NB4 (cell line): Measurements from ENCODE around the gene BZW2.

Experiments used
- MAX ChIP-seq: IDR thresholded peaks from 2 replicates; pipeline ENCODE4 v1.6.1; 2011; ENCODE audit warnings: low read depth, low read length
- MYC ChIP-seq: IDR thresholded peaks from 2 replicates; pipeline ENCODE4 v1.6.1; 2011; ENCODE audit warnings: low read depth, low read length
- POLR2A ChIP-seq: IDR thresholded peaks from 2 replicates; pipeline ENCODE4 v1.6.1; 2011; ENCODE audit warnings: mild to moderate bottlenecking; ENCODE audit not compliant: insufficient read length; ENCODE audit errors: extremely low read depth
- TF ChIP-seq, protein P1 (sequence below): IDR thresholded peaks from one replicate; pipeline ENCODE4 v1.5.1; 2012; ENCODE audit warnings: low read depth, low read length

DNA sequence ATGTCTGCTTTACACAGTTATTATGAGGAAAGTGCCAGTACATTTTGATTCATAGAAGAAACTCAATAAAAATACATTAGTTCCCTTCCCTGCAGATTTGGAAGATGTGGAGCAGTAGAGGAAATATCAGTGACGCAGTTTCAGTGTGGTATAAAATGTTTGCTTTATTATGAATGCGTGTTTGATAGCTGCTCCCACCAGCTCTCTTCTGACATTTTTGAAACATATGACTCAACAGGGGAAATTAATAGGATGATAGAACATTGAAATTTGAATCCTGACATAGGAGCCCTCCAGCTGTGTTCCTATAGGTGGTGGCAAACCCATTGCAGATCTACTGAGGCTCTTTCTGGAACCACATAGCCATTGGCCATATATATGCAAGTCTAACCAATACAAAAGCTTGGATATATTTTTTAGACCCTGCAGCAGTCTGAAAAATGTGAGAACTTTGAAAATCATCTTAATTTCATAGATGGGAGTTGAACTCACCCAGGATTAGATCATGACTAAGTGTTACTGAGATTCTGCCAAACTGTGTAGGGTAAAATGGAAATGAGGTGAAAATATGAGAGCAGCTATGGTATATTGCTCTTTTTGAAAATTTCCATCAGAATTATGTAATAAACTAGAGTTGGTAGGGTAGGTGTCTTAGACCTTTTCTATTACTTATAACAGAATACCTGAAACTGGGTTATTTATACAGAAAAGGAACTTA lies 47.8 kb downstream of the BZW2 start:
- TF ChIP-seq, protein P1, sequence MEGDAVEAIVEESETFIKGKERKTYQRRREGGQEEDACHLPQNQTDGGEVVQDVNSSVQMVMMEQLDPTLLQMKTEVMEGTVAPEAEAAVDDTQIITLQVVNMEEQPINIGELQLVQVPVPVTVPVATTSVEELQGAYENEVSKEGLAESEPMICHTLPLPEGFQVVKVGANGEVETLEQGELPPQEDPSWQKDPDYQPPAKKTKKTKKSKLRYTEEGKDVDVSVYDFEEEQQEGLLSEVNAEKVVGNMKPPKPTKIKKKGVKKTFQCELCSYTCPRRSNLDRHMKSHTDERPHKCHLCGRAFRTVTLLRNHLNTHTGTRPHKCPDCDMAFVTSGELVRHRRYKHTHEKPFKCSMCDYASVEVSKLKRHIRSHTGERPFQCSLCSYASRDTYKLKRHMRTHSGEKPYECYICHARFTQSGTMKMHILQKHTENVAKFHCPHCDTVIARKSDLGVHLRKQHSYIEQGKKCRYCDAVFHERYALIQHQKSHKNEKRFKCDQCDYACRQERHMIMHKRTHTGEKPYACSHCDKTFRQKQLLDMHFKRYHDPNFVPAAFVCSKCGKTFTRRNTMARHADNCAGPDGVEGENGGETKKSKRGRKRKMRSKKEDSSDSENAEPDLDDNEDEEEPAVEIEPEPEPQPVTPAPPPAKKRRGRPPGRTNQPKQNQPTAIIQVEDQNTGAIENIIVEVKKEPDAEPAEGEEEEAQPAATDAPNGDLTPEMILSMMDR: no peak
- TF ChIP-seq MAX (no peak), POLR2A (no peak), MYC (no peak)
